ENCODE measurements around the gene TYK2. TPM values are rescaled to one million over a fixed set of nuclear protein-coding genes. Genes with fewer than 3 reads are reported as not detected.

TYK2 gene
- total RNA-seq, 2 donors from 2014 or later, result 72.4 to 168 TPM

- H3K27me3 ChIP-seq, result peaks cover 0 to 18% of the 10 kb centered on the region in 2 donors
- H3K27ac ChIP-seq, result no peak overlapping the region
- 71 to 77% methylated on average over 3 of the region's 3 CpGs for WGBS, 2 donors
- no peak overlapping the region for H3K4me3 ChIP-seq
- peaks cover 37% of the 10 kb centered on the region for H3K4me1 ChIP-seq
- H3K36me3 ChIP-seq (replicated peaks in 1 of 2; ENCODE audit: insufficient read depth in 1 of 2, low read depth in 2 of 2), result no peaks in the 10 kb centered on the region
- no peak for DNase-seq
- no peak for TF ChIP-seq POLR2A (IDR thresholded peaks at IDR 0.05)
- TF ChIP-seq CTCF (IDR thresholded peaks at IDR 0.05), result no peak
- intact Hi-C loops (cut with DNase I), result no loop called here
- no peaks in the 10 kb centered on the region for H3K9me3 ChIP-seq
- ATAC-seq, result no peak
Observed at GRCh38 chr19:10422846-10423245, 42.5 kb upstream of the TYK2 start.

DNA sequence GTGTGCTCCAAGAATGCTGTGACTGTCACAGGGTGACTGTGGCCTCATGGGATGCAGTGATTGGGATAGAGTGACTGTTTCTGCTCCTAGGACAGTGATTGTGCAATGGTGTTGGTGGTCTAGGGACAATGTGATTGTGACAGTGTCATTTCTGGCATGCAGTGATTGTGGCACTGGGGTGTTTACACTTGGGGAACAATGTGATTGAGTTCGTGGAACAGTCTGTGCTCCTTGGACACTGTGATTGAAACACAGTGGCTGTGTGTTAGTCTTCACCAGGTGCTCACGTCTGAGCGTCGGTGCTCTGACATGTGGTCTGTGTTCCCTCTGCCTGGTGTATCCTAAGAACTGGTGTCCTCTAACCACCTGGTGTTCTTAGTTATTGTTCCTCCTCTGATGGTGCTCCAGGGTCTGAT is 41.7 kb upstream of the TYK2 start:
- ATAC-seq, result no peak
- H3K4me1 ChIP-seq, result peaks cover 37% of the 10 kb centered on the region

GRCh38 chr19:10421240-10422045 is 41.1 kb upstream of the TYK2 start:
- H3K27me3 ChIP-seq, result peaks cover 0 to 24% of the 10 kb centered on the region in 2 donors
- TF ChIP-seq POLR2A (IDR thresholded peaks at IDR 0.05), result no peak
- no peak for TF ChIP-seq CTCF (IDR thresholded peaks at IDR 0.05)
- H3K36me3 ChIP-seq (replicated peaks in 1 of 2; ENCODE audit: insufficient read depth in 1 of 2, low read depth in 2 of 2), result no peaks in the 10 kb centered on the region

More for the DNA sequence above, 41.7 kb upstream of the TYK2 start:
- TF ChIP-seq POLR2A (IDR thresholded peaks at IDR 0.05) (no peak), CTCF (IDR thresholded peaks at IDR 0.05) (no peak)
- intact Hi-C loops (cut with DNase I), result no loop called here
- Histone ChIP-seq H3K36me3 (replicated peaks in 1 of 2; ENCODE audit: insufficient read depth in 1 of 2, low read depth in 2 of 2) (no peaks in the 10 kb centered on the region), H3K9me3 (no peaks in the 10 kb centered on the region), H3K27me3 (peaks cover 0 to 22% of the 10 kb centered on the region in 2 donors), H3K4me3 (no peak overlapping the region), H3K27ac (no peak overlapping the region)
- WGBS, 2 donors, result 40 to 54% methylated on average over 2 to 4 of the region's 4 CpGs
- no peak for DNase-seq

GRCh38 chr19:10420444-10421239 is 40.3 kb upstream of the TYK2 start, which contains the start of gene PDE4A:
TSS of gene PDE4A (plus strand) at chr19:10420538. CDS start at chr19:10420765, 227 bp downstream.
- H3K4me1 ChIP-seq, result peaks cover 51% of the 10 kb centered on the region
- intact Hi-C loops (cut with DNase I), result no loop called here
- TF ChIP-seq POLR2A (IDR thresholded peaks at IDR 0.05) (no peak), CTCF (IDR thresholded peaks at IDR 0.05) (no peak)
- 2% methylated on average over 68 of the region's 104 CpGs; no CpG with 5 or more reads in 1 of the 2 donors for WGBS, 2 donors
- H3K9me3 ChIP-seq, result no peaks in the 10 kb centered on the region
- ATAC-seq, result no peak
- DNase-seq, result no peak
- H3K4me3 ChIP-seq, result no peak within 1 kb of the TSS
- H3K36me3 ChIP-seq (replicated peaks in 1 of 2; ENCODE audit: insufficient read depth in 1 of 2, low read depth in 2 of 2), result no peaks in the 10 kb centered on the region
- H3K27me3 ChIP-seq, result peaks cover 0 to 24% of the 10 kb centered on the region in 2 donors
- H3K27ac ChIP-seq, result no peak within 1 kb of the TSS

More at GRCh38 chr19:10421240-10422045, 41.1 kb upstream of the TYK2 start:
- no peak for DNase-seq
- Histone ChIP-seq H3K9me3 (no peaks in the 10 kb centered on the region), H3K27ac (no peak overlapping the region), H3K4me3 (no peak overlapping the region), H3K4me1 (peaks cover 43% of the 10 kb centered on the region)
- 13 to 19% methylated on average over 3 to 17 of the region's 17 CpGs for WGBS, 2 donors
- intact Hi-C loops (cut with DNase I), result no loop called here
- ATAC-seq, result no peak

Measured in body of pancreas (tissue), 4 donors.